Stimulated activated CD8-positive, alpha-beta memory T cell treated with anti-CD3 and anti-CD28 coated beads, Interleukin-15, amount 100 ng/mL, for 1 hour (primary cell): ENCODE results near the gene SRP68.
"Not testable (repeated sequence)": the region's sequence is repeated elsewhere in the genome, so short reads cannot be mapped to it uniquely, and the experiment has no call there.

Experiments
- DNase-seq: peaks from one replicate; pipeline ENCODE4 v3.0.0-alpha.2; 2020; ENCODE audit warnings: low read depth

The SRP68 gene

GRCh38 chr17:76044475-76045007 lies 27.8 kb downstream of the SRP68 start:
- not testable (repeated sequence) for DNase-seq

DNA sequence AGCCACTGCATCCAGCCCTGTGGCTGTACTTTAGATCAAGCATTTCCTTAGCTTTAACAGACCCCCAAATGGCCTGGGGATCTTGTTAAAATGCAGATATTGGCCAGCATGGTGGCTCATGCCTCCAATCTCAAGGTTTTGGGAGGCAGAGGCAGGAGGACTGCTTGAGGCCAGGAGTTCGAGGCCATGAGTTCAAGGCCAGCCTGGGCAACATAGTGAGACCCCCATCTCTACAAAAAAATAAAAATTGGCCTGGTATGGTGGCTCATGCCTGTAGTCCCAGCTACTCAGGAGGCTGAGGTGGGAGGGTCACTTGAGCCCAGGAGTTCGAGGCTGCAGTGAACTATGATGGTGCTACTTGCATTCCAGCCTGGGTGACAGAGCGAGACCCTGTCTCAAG lies 29.4 kb downstream of the SRP68 start:
- not testable (repeated sequence) for DNase-seq

GRCh38 chr17:76040376-76040775 lies 31.9 kb downstream of the SRP68 start:
- no peak for DNase-seq

DNA sequence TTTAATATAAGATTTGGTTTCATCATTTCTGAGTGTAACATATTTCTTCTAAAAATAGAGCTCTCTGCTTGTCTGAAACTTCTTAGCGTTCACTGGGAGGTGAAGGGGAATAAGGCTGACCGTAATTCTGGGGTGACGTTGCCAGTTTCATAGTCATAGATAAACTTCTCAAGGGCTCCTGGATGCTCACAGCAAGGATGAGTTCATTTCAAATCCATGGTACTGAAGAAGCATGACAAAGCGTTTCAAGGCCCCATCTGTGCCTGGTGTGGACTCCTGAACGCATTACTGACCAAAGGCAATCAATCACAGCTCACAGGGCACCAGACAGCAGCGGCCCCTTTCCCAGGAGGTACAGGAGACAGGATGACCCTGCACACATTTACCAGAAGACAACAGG lies 33.2 kb downstream of the SRP68 start:
- no peak for DNase-seq

DNA sequence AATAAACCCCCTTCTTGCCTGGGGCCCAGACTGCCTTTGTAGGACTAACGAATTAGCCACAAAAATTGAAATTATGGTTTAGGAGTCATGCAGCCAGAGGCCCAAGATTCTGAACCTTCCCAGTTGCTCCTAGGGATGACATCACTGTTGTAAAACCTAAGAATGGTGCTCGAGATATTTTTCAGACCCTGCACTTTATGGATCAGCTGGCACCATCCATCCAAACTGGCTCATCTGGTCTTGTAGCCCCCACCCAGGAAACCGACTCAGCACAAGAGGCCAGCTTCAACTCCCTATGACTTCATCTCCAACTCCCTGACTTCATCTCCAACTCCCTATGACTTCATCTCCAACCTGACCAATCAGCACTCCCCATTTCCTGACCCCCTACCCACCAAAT lies 34.3 kb downstream of the SRP68 start:
- DNase-seq = no peak

DNA sequence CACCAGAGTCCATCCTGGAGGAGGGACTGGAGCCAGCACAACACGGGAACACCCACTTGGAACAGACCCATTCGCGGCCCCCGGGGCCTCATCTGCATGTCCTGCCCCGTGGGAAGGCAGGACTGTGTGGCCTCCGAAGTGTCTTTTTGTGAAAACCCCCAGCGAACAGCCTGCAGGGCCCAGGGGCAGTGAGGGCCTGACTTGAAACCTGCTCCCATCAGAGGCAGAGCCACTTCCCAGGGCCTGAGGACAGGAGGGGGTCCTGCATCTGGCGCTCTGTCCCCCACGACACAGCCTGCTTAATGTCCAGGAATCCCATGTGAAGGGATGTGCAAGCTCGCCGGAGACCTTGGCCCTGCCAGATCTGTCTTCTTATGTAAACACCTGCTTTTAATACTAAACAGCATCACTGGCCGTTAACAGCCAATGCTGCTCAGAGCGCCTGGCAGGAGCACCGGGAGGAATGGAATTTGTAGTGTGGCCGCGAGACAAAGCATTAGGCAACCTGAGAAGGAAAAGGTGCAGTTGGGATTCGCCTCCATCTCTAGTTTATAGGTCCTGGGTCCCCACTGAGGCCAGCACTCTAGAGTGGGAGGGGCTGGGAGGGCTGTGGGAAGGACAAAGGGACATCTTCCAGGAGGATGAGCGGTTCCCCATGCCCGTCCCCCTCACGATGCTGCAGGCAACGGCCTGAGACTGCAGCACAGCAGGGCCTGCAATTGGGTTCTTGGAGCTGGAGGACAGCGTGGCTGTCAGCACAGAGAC lies 35.6 kb downstream of the SRP68 start:
- DNase-seq = no peak

DNA sequence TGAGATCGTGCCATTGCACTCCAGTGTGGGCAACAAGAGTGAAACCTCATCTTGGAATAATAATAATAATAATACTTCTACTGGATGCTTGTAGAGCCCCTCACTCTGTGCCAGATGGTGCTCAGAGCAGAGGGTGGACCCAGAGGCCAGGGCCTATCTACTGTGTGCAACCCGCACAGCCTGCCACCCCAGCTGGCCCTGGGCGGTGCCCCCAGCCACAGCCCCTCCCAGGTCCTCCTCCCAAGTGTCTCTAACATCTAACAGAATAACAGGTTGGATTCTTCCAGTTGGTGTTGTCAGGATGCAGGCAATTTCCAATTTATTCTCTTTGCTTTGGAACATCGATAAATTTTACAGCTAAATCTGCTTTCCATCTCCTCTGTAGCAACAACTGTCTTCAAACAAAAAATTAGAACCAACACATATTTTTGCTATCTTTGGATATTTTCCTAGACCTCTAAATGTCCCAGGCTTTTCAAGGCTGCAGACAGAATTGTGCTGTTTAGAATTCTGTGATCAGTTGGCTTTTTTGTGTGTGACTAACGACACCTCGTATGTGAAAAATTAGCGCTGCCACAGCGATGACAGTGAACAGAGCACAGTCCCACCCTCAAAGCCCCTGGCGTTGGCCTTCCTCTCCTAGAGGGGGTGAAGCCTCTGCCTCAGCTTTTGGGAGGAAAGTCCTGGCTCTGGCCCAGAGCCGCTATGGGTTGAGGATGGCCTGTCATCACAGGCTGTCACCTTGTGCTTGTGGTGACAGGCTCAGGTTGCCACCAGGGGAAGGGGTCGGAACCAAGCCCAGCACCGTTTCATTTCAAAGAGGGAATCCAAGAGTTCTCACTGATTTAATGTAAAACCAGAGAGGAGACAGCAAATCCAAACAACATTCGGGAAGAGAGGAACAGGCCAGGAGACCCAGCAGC lies 37.6 kb downstream of the SRP68 start:
- no peak for DNase-seq

GRCh38 chr17:76033139-76033538 lies 39.2 kb downstream of the SRP68 start:
- no peak for DNase-seq

- DNase-seq = no peak
Measured at GRCh38 chr17:76032780-76033108, 39.6 kb downstream of the SRP68 start.

DNA sequence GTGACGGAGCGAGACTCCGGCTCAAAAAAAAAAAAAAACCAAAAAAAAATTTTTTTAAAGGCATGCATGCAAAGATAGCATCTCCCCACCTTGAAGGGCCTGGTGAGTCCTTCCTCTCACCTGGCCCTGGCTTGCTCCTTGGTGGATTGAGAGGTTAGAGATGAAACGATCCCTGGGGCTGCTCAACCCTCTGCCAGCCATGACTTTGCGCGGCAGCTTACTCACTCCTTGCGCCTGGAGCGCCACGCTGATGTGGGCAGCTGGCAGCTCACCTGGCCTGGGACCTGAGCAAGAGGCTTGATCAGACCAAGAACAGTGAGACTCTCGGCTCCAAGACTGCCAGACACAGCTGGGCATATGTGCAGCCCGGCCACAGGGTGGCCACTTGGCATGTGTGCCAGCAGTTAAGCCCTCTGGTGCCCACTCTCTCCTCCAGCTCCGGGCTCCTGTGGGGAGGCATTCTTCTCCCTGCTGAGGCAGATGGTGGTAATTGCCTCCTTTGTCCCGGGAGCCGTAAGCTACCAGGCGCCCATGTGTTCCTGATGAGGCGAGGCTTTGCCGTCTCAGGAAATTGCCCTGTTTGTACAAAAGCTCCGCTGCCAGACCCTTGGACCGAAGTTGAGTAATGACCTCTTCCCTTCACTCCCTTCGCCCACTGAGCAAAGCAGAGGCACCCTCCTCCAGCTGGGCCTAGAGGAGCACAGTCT lies 40.1 kb downstream of the SRP68 start:
- no peak for DNase-seq

GRCh38 chr17:76027159-76027839 lies 45.0 kb downstream of the SRP68 start, which contains the start of gene EVPL:
EVPL (minus strand) TSS chr17:76027306; CDS start chr17:76027198, 108 bp downstream.
- no peak for DNase-seq

DNA sequence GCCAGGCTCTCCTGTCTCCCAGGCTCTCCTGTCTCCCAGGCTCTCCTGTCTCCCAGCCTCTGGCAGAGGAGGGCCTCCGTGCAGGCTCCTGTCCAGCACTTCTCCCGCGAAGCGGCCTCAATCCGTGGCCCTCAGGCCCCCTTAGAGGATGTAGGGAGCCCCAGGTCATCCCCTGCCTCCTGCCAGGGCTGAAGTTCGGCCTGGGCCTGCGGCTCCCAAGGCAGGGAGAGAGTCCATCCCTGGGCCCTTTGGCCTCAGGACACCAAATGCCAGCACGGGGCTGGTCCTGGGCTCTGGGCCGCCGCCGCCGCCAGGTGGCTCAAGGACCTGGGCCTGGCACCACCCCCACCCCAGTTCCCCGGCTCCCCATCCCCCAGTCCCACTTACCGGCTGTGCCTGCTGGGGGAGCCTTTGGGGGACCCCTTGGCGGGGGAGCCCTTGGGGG lies 45.6 kb downstream of the SRP68 start:
- DNase-seq = no peak

GRCh38 chr17:76025294-76025693 lies 47.0 kb downstream of the SRP68 start:
- no peak for DNase-seq

DNA sequence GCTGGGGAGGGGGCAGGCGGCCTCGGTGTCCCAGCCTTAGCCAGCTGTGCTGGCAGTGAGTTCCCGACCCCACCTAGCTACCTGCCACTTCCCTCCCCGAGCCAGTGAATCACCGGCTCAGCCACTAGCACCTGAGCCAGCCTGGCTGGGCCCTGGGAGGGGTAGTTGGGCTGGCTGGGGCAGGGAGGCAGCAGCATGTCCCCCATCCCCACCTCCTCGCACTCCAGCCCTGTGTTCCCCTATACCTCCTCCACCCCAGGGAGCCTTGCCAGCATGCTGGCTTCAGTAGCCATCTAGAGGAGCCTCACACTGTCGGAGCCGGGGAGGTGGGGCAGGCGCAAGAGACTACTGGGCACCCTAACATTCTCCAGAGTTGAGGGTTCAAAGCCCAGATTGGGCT lies 48.0 kb downstream of the SRP68 start:
- no peak for DNase-seq

GRCh38 chr17:76023900-76024237 lies 48.4 kb downstream of the SRP68 start:
- no peak for DNase-seq

DNA sequence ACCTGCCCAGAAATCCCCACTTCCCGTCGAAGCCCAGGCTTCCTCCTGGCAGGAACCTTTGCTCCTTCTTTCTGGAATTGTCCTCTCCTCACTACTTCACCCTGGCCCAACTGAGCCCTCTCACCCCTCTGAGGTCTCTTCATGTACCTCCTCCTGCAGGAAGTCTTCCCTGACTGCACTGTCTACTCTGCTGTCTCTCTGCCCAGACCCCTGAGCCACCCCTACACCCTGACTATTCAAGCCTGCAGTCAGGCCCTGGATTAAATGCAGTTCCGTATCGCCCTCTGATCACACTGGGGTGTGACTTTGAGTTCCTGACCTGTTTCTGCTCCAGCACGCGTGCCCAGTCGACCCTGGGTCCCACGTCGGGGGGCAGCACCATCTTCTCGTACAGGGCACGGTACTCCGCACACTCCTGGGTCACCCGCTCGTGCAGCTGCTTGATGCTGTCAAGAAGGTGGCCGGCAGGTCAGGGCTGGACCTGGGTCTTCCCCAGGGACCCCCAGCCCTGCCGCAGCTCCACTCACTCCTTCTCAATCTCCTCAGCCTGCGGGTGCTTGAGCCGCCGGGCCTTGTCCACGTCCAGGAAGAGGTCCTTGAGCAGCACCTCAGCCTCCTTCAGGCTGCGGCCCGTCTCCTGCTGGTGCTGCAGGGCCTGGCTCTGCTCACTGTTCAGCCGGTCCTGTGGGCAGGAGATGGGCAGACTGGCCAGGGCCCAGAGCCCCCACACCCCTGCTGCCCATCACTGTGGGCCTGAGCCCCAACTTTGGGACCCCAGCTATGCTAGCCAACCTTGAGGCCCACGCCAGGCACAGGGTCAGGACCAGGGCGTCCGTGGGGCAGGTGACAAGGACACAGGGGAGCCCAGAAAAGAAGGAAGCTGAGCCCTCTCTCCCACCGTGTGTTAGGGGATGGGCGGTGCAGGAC lies 49.1 kb downstream of the SRP68 start:
- DNase-seq = no peak

DNA sequence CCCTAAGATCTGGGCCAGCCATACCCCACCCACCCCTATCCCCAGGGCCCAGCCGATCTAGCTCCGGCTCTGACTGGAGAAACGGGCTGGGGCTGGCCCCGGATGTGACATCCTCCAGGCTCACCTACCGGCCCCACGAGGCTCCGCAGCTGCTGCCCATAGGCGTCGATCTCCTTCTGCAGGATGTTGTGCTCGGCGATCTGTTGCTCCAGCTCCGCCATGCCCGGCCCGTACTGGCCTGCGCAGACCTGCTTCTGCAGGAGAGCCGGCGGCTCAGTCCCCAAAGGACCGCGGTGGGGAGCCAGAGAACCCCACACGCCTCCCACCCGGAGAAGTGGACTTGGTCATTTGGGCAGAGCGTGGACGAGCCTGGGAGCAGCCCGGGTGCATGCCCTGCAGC lies 50.0 kb downstream of the SRP68 start:
- no peak for DNase-seq

- DNase-seq = no peak
Measured at GRCh38 chr17:76019833-76020467, 52.4 kb downstream of the SRP68 start.

DNA sequence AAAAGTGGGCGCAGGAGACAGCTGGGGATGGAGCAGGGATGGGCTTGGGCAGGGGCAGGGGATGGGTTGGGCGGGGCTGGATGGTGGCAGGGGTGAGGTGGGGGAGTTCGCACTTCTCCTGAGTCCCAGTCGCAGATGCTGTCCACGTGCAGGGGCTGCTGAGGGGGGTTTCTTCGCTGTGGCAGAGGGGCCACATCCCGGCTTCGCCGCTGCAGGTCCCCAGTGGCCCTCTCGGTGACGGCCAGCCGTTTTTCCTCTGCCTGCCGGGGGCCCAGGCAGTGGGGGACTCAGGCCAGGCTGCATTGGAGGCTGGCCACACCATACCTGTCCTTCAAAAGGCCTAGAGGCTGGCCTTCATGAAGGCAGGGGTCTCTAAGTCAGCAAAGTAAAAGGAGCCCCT lies 53.5 kb downstream of the SRP68 start:
- DNase-seq = no peak

DNA sequence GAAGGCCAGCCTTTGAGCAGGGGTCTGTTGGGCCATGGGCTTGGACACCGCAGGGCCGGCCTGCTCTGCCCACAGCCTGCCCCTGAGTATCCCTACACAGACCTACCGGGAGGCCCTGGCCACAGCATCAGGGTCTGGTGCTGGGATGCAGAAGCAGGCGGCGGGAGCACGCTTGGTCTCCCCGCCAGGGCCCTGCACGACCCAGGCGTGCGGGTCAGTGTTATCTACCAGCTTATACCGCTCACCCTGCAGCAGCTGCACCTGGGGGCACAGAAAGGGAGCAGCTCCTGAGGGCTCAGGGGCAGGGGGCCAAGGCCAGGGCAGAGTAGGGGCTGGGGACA lies 54.0 kb downstream of the SRP68 start:
- no peak for DNase-seq
